Heart left ventricle (tissue), 16 donors: ENCODE results near the gene ATP23. TPM values are rescaled to one million over a fixed set of nuclear protein-coding genes. Genes with fewer than 3 reads are reported as not detected.

Experiments used
- ATAC-seq, 4 donors: fragments of 200-7000 bp; cut with Tn5 transposase; one replicate each; pipeline ENCODE4 v1.9.1; 2020 to 2022; ENCODE audit warnings: moderate library complexity in 4 of 4, mild to moderate bottlenecking in 3 of 4, moderate number of reproducible peaks in 1 of 4
- DNase-seq, 5 donors: peaks; one replicate each; pipeline ENCODE4 v3.0.0-alpha.2; 2020
- H3K27ac ChIP-seq, 12 donors: fragments of 200-600 bp; sonication (generic) in 4 of 12; one replicate each; pipeline versions ENCODE4 v1.5.0 to v1.8.0; 2016 to 2022; ENCODE audit warnings: mild to moderate bottlenecking in 2 of 12
- H3K27me3 ChIP-seq, 9 donors: fragments of 200-600 bp; sonication (generic) in 2 of 9; one replicate each; pipeline versions ENCODE4 v1.5.1 to v1.8.0; 2016 to 2022; ENCODE audit warnings: mild to moderate bottlenecking in 3 of 9
- H3K36me3 ChIP-seq, 9 donors: fragments of 200-600 bp; sonication (generic) in 2 of 9; one replicate each; pipeline versions ENCODE4 v1.5.0 to v1.8.0; 2018 to 2022; ENCODE audit warnings: mild to moderate bottlenecking in 2 of 9
- H3K4me1 ChIP-seq, 12 donors: fragments of 200-600 bp; sonication (generic) in 4 of 12; one replicate each; pipeline versions ENCODE4 v1.5.0 to v1.8.0; 2016 to 2022; ENCODE audit warnings: mild to moderate bottlenecking in 3 of 12
- H3K4me3 ChIP-seq, 12 donors: fragments of 200-600 bp; sonication (generic) in 4 of 12; one replicate each; pipeline versions ENCODE4 v1.5.0 to v1.8.0; 2017 to 2022; ENCODE audit warnings: mild to moderate bottlenecking in 9 of 12, moderate library complexity in 4 of 12
- H3K9me3 ChIP-seq, 12 donors: fragments of 200-600 bp; sonication (generic) in 4 of 12; one replicate each; pipeline versions ENCODE4 v1.5.0 to v1.8.0; 2016 to 2022; ENCODE audit warnings: mild to moderate bottlenecking in 1 of 12
- CTCF ChIP-seq, 12 donors: fragments of 200-600 bp; sonication (generic) in 4 of 12; IDR thresholded peaks; one replicate each; pipeline versions ENCODE4 v1.5.0 to v1.8.0; 2018 to 2022; ENCODE audit warnings: antibody characterized with exemption in 12 of 12, mild to moderate bottlenecking in 5 of 12
- POLR2A ChIP-seq, 2 donors: fragments of 450-650 bp; IDR thresholded peaks; one replicate each; pipeline ENCODE4 v1.6.1; 2017; ENCODE audit warnings: antibody characterized with exemption in 2 of 2, mild to moderate bottlenecking in 2 of 2, moderate library complexity in 2 of 2
- WGBS, 4 donors: extraction: QIAGEN DNeasy Blood & Tissue Kit in 2 of 4; methylation state at CpG; one replicate each; pipeline versions ENCODE4 v1.1.5 to v1.1.7; 2013 to 2018; 5-methylcytosine and 5-hydroxymethylcytosine counted together
- intact Hi-C, 10 donors: fragments of 100-400 bp; cut with DNase I; formaldehyde crosslinking; loops; one replicate each; pipeline versions ENCODE4 v1.11.1 to v1.14.2; 2022
- polyA plus RNA-seq, 2 donors: library from polyadenylated mRNA; stranded (reverse); fragments of 200-250 nt; gene quantifications; one replicate each; pipeline ENCODE4 v1.2.3, GENCODE V29; 2013
- total RNA-seq, 9 donors: library from RNA; depleted of rRNA in 2 of 9; stranded (reverse); fragments of >200 nt in 2 of 9; fragmentation: NEBNext Ultra II Directional in 3 of 9; extraction: Animal tissue kit (Norgen Biotek cat#: 25700) in 3 of 9; gene quantifications; one replicate each; pipeline versions ENCODE4 v1.1.0 to v1.2.4, GENCODE V29; 2016 to 2023
- donor health status: ischemic (EF 13 %, LVEDD 7.1; RV severe dilation, severe dysfunction).
- donor health status: healthy with polysubstance abuse.
- donor health status: DM: no; HTN: yes; CAD: no.
- donor health status: DM: no; HTN: no; CAD: no.
- donor health status: ischemic (EF 25% LVEDD 6.9; RV normal size, moderate dysfunction).
- donor health status: ischemic (EF 25% LVEDD 5.7; RV mildly dilated, moderate dysfunction).
- donor health status: healthy.
- donor health status: DM: yes; HTN: yes; CAD: no.
- donor health status: ischemic (EF 35%, LVEDD 5.7; RV mildly dilated, moderate dysfunction).
- donor health status: nonischemic (EF 11% LVEDD 7.7; RV severe dilation, severe dysfunction).
- donor health status: DM: yes; HTN: yes; CAD: no.
- donor health status: PGD.
- donor health status: ischemic (EF 29% LVEDD 5.4; RV normal size, mild dysfunction).
- donor health status: nonischemic (EF 23%, LVEDD 6.1; RV moderate dilation, normal function).

Gene ATP23
- total and polyA plus RNA-seq, 11 donors = 1.8 to 10.4 (median 6.1) TPM

- intact Hi-C loops = loop anchor here (5.0 to 10.0 kb wide), 14 partner anchors 120 to 1180 kb away; partner anchors contain the start of gene LRIG3 (in 1 of the 10)
- Histone ChIP-seq H3K36me3 (no peaks in the 10 kb centered on the region), H3K27me3 (no peaks in the 10 kb centered on the region), H3K4me3 (no peak overlapping the region), H3K27ac (no peak overlapping the region), H3K4me1 (peaks cover 0 to 9% (median 4%) of the 10 kb centered on the region in 12 donors), H3K9me3 (peaks cover 0 to 5% (median 0%) of the 10 kb centered on the region in 12 donors)
- ATAC-seq (no peak), DNase-seq (no peak)
- 87 to 95% (median 89%) methylated on average over 16 of the region's 16 CpGs for WGBS, 4 donors
- TF ChIP-seq POLR2A (IDR thresholded peaks at IDR 0.05) (no peak), CTCF (IDR thresholded peaks at IDR 0.05) (no peak)
Measured at GRCh38 chr12:57984629-57985151, 43.3 kb downstream of the ATP23 start.

- H3K4me3 ChIP-seq = no peak overlapping the region
- H3K4me1 ChIP-seq = peaks cover 0 to 9% (median 4%) of the 10 kb centered on the region in 12 donors
- intact Hi-C loops = loop anchor here in 9 of 10 donors (5.0 to 10.0 kb wide), 10 partner anchors 119 to 1179 kb away; partner anchors contain the start of gene LRIG3 (in 1 of the 9)
- H3K9me3 ChIP-seq = no peaks in the 10 kb centered on the region
- H3K27ac ChIP-seq = no peak overlapping the region
- TF ChIP-seq CTCF (IDR thresholded peaks at IDR 0.05) (no peak), POLR2A (IDR thresholded peaks at IDR 0.05) (no peak)
- no peak for DNase-seq
- H3K27me3 ChIP-seq = no peaks in the 10 kb centered on the region
- no peaks in the 10 kb centered on the region for H3K36me3 ChIP-seq
- no peak for ATAC-seq
Measured at GRCh38 chr12:57985685-57986084, 44.3 kb downstream of the ATP23 start.

GRCh38 chr12:57989838-57990237 lies 48.5 kb downstream of the ATP23 start:
- DNase-seq = no peak
- no peaks in the 10 kb centered on the region for H3K4me1 ChIP-seq
- no peak for ATAC-seq
- H3K27me3 ChIP-seq = no peaks in the 10 kb centered on the region
- no peak overlapping the region for H3K4me3 ChIP-seq
- no peak overlapping the region for H3K27ac ChIP-seq
- peaks cover 0 to 7% (median 0%) of the 10 kb centered on the region in 12 donors for H3K9me3 ChIP-seq
- no peaks in the 10 kb centered on the region for H3K36me3 ChIP-seq
- TF ChIP-seq POLR2A (IDR thresholded peaks at IDR 0.05) (no peak), CTCF (IDR thresholded peaks at IDR 0.05) (no peak)
- intact Hi-C loops = loop anchor here in 9 of 10 donors (5.0 to 10.0 kb wide), 10 partner anchors 115 to 1175 kb away; partner anchors contain the start of gene LRIG3 (in 1 of the 9)

- no peak for TF ChIP-seq CTCF (IDR thresholded peaks at IDR 0.05)
- TF ChIP-seq POLR2A (IDR thresholded peaks at IDR 0.05) = no peak
- no peak for ATAC-seq
- H3K9me3 ChIP-seq = peaks cover 0 to 12% (median under 1%) of the 10 kb centered on the region in 12 donors
- intact Hi-C loops = loop anchor here in 2 of 10 donors (5.0 to 10.0 kb wide), 2 partner anchors 314 to 357 kb away; no protein-coding TSS in a partner anchor
- 93 to 99% (median 96%) methylated on average over 6 of the region's 6 CpGs for WGBS, 4 donors
- no peaks in the 10 kb centered on the region for H3K36me3 ChIP-seq
- H3K27ac ChIP-seq = no peak overlapping the region
- no peak for DNase-seq
- no peak overlapping the region for H3K4me3 ChIP-seq
- H3K4me1 ChIP-seq = no peaks in the 10 kb centered on the region
- H3K27me3 ChIP-seq = no peaks in the 10 kb centered on the region
Measured at GRCh38 chr12:57990241-57990883, 49.0 kb downstream of the ATP23 start.
